Suprapubic skin (tissue), 4 donors: Measurements from ENCODE around the gene PPM1H. TPM values are rescaled to one million over a fixed set of nuclear protein-coding genes. Genes with fewer than 3 reads are reported as not detected.

Experiments used
- DNase-seq, 2 donors: peaks; one replicate each; pipeline ENCODE4 v3.0.0-alpha.2; 2019; ENCODE audit warnings: low spot score in 2 of 2
- H3K27ac ChIP-seq: fragments of 200-600 bp; sonication (generic); one replicate; pipeline ENCODE4 v1.5.1; 2019
- H3K27me3 ChIP-seq: fragments of 200-600 bp; sonication (generic); one replicate; pipeline ENCODE4 v1.5.1; 2019
- H3K36me3 ChIP-seq: fragments of 200-600 bp; sonication (generic); one replicate; pipeline ENCODE4 v1.5.1; 2019
- H3K4me1 ChIP-seq: fragments of 200-600 bp; sonication (generic); one replicate; pipeline ENCODE4 v1.5.1; 2019
- H3K4me3 ChIP-seq: fragments of 200-600 bp; sonication (generic); one replicate; pipeline ENCODE4 v1.5.1; 2019; ENCODE audit warnings: mild to moderate bottlenecking
- H3K9me3 ChIP-seq: fragments of 200-600 bp; sonication (generic); one replicate; pipeline ENCODE4 v1.5.1; 2019
- EP300 ChIP-seq: sonication (generic); formaldehyde crosslinking; IDR thresholded peaks from one replicate; pipeline ENCODE4 v1.6.1; 2017; ENCODE audit warnings: antibody characterized with exemption
- POLR2A ChIP-seq, 2 donors: fragments of 450-650 bp; IDR thresholded peaks; one replicate each; pipeline ENCODE4 v1.6.1; 2017; ENCODE audit warnings: antibody characterized with exemption in 2 of 2, mild to moderate bottlenecking in 2 of 2, moderate library complexity in 2 of 2
- POLR2AphosphoS5 ChIP-seq, 3 donors: sonication (generic); formaldehyde crosslinking; IDR thresholded peaks; one replicate each; pipeline ENCODE4 v1.6.1; 2017; ENCODE audit warnings: antibody characterized with exemption in 3 of 3
- WGBS: methylation state at CpG from one replicate; pipeline ENCODE4 v1.1.5; 2018; 5-methylcytosine and 5-hydroxymethylcytosine counted together
- total RNA-seq, 4 donors: library from RNA; depleted of rRNA; stranded (reverse); fragments of >200 nt; gene quantifications; one replicate each; pipeline ENCODE4 v1.1.0, GENCODE V29; 2016
- TF ChIP-seq, protein P1 (sequence below), 2 donors: fragments of 200-600 bp in 1 of 2; fragments of 450-650 bp in 1 of 2; sonication (generic) in 1 of 2; IDR thresholded peaks; one replicate each; pipeline ENCODE4 v1.5.1; 2016 to 2019; ENCODE audit warnings: antibody characterized with exemption in 2 of 2, mild to moderate bottlenecking in 1 of 2, moderate library complexity in 1 of 2

Gene PPM1H
- total RNA-seq, 4 donors from 2014 or later = 2.3 to 8.1 (median 4.9) TPM

- no peaks in the 10 kb centered on the region for H3K9me3 ChIP-seq
- no peak for TF ChIP-seq POLR2A (IDR thresholded peaks at IDR 0.05)
- TF ChIP-seq EP300 = no peak
- TF ChIP-seq POLR2AphosphoS5 (IDR thresholded peaks at IDR 0.05) = no peak
- TF ChIP-seq, protein P1, sequence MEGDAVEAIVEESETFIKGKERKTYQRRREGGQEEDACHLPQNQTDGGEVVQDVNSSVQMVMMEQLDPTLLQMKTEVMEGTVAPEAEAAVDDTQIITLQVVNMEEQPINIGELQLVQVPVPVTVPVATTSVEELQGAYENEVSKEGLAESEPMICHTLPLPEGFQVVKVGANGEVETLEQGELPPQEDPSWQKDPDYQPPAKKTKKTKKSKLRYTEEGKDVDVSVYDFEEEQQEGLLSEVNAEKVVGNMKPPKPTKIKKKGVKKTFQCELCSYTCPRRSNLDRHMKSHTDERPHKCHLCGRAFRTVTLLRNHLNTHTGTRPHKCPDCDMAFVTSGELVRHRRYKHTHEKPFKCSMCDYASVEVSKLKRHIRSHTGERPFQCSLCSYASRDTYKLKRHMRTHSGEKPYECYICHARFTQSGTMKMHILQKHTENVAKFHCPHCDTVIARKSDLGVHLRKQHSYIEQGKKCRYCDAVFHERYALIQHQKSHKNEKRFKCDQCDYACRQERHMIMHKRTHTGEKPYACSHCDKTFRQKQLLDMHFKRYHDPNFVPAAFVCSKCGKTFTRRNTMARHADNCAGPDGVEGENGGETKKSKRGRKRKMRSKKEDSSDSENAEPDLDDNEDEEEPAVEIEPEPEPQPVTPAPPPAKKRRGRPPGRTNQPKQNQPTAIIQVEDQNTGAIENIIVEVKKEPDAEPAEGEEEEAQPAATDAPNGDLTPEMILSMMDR (IDR thresholded peaks at IDR 0.05) = no peak
Observed at GRCh38 chr12:62748941-62749468, 185.9 kb downstream of the PPM1H start.

GRCh38 chr12:62744551-62744950 lies 190.4 kb downstream of the PPM1H start:
- no peak overlapping the region for H3K27ac ChIP-seq

More at GRCh38 chr12:62748941-62749468, 185.9 kb downstream of the PPM1H start:
- WGBS = 92% methylated on average over 4 of the region's 4 CpGs
- Histone ChIP-seq H3K27ac (no peak overlapping the region), H3K27me3 (no peaks in the 10 kb centered on the region), H3K4me3 (no peak overlapping the region), H3K36me3 (no peaks in the 10 kb centered on the region), H3K4me1 (no peaks in the 10 kb centered on the region)
- DNase-seq = no peak

GRCh38 chr12:62739266-62740015 lies 195.5 kb downstream of the PPM1H start:
- no peak overlapping the region for H3K27ac ChIP-seq
- WGBS = 69% methylated on average over 9 of the region's 9 CpGs
- no peaks in the 10 kb centered on the region for H3K36me3 ChIP-seq
- H3K4me3 ChIP-seq = no peak overlapping the region
- no peaks in the 10 kb centered on the region for H3K4me1 ChIP-seq
- no peaks in the 10 kb centered on the region for H3K27me3 ChIP-seq
- no peak for DNase-seq
- H3K9me3 ChIP-seq = no peaks in the 10 kb centered on the region
- TF ChIP-seq, protein P1 (IDR thresholded peaks at IDR 0.05) = no peak

More at GRCh38 chr12:62744551-62744950, 190.4 kb downstream of the PPM1H start:
- Histone ChIP-seq H3K4me1 (no peaks in the 10 kb centered on the region), H3K27me3 (no peaks in the 10 kb centered on the region), H3K36me3 (no peaks in the 10 kb centered on the region), H3K9me3 (no peaks in the 10 kb centered on the region), H3K4me3 (no peak overlapping the region)
- TF ChIP-seq POLR2AphosphoS5 (IDR thresholded peaks at IDR 0.05) = no peak
- TF ChIP-seq POLR2A (IDR thresholded peaks at IDR 0.05) = no peak
- TF ChIP-seq, protein P1 (IDR thresholded peaks at IDR 0.05) = no peak
- TF ChIP-seq EP300 = no peak
- DNase-seq = no peak
- 67% methylated on average over 5 of the region's 5 CpGs for WGBS

GRCh38 chr12:62738616-62739015 lies 196.3 kb downstream of the PPM1H start:
- DNase-seq = no peak
- no peaks in the 10 kb centered on the region for H3K36me3 ChIP-seq

GRCh38 chr12:62738105-62738504 lies 196.8 kb downstream of the PPM1H start:
- Histone ChIP-seq H3K36me3 (no peaks in the 10 kb centered on the region), H3K27ac (no peak overlapping the region), H3K4me3 (no peak overlapping the region), H3K9me3 (no peaks in the 10 kb centered on the region), H3K4me1 (no peaks in the 10 kb centered on the region), H3K27me3 (no peaks in the 10 kb centered on the region)
- WGBS = 86% methylated on average over 3 of the region's 3 CpGs
- no peak for DNase-seq
- no peak for TF ChIP-seq POLR2AphosphoS5 (IDR thresholded peaks at IDR 0.05)
- TF ChIP-seq, protein P1 (IDR thresholded peaks at IDR 0.05) = no peak
- no peak for TF ChIP-seq POLR2A (IDR thresholded peaks at IDR 0.05)
- TF ChIP-seq EP300 = no peak

More at GRCh38 chr12:62738616-62739015, 196.3 kb downstream of the PPM1H start:
- no peaks in the 10 kb centered on the region for H3K4me1 ChIP-seq
- no peaks in the 10 kb centered on the region for H3K27me3 ChIP-seq
- no peak overlapping the region for H3K4me3 ChIP-seq
- H3K9me3 ChIP-seq = no peaks in the 10 kb centered on the region
- no peak overlapping the region for H3K27ac ChIP-seq
- TF ChIP-seq POLR2A (IDR thresholded peaks at IDR 0.05) (no peak), EP300 (no peak), POLR2AphosphoS5 (IDR thresholded peaks at IDR 0.05) (no peak)
- TF ChIP-seq, protein P1 (IDR thresholded peaks at IDR 0.05) = no peak
- WGBS = 66% methylated on average over 8 of the region's 8 CpGs
